Mesothelial cell of epicardium (in vitro differentiated cells): ENCODE measurements around the gene ATF3. TPM values are rescaled to one million over a fixed set of nuclear protein-coding genes. Genes with fewer than 3 reads are reported as not detected.

ENCODE experiments used
- DNase-seq, 2 experiments: peaks; one replicate each; pipeline ENCODE4 v3.0.0; 2021; ENCODE audit warnings: low spot score in 2 of 2; ENCODE audit not compliant: unreplicated experiment in 2 of 2
- H3K27ac Mint-ChIP-seq: 2 replicates; pipeline ENCODE4 v1.8.0; 2021; ENCODE audit warnings: mixed read lengths
- H3K27me3 Mint-ChIP-seq: 2 replicates; pipeline ENCODE4 v1.8.0; 2021; ENCODE audit warnings: low read depth, mixed read lengths
- H3K36me3 Mint-ChIP-seq: 2 replicates; pipeline ENCODE4 v1.8.0; 2021; ENCODE audit warnings: mixed read lengths
- H3K4me1 Mint-ChIP-seq: 2 replicates; pipeline ENCODE4 v1.8.0; 2021; ENCODE audit warnings: mixed read lengths
- H3K4me3 Mint-ChIP-seq: 2 replicates; pipeline ENCODE4 v1.8.0; 2021; ENCODE audit warnings: mild to moderate bottlenecking, moderate library complexity, mixed read lengths
- H3K9me3 Mint-ChIP-seq: 2 replicates; pipeline ENCODE4 v1.8.0; 2021; ENCODE audit warnings: mixed read lengths
- total RNA-seq: library from RNA; stranded (reverse); gene quantifications from 3 replicates; pipeline ENCODE4 v1.2.1, GENCODE V29; 2021
- TF ChIP-seq, protein P1 (sequence below): fragments of 200-600 bp; sonication (generic); IDR thresholded peaks from one replicate; pipeline ENCODE4 v1.5.0; 2021; ENCODE audit warnings: antibody characterized with exemption; ENCODE audit not compliant: unreplicated experiment

Gene ATF3
- total RNA-seq, 1 donor from 2014 or later: 147 TPM

DNA sequence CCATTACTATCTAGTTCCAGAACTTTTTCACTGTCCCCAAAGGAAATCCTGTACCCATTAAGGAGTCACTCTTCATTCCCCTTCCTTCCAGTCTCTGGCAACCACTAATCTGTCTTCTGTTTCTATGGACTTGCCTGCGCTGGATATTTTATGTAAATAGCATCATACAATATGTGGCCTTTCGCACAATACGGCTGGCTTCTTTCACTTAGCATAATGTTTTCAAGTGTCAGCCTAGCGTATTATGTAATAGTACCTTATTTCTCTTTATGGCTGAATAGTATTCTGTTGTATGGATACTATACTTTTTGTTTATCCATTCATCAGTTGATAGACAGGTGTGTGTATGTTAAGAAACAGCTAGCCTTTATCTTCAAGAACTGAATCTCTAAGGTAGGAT is 14.3 kb downstream of the ATF3 start:
- Mint-ChIP-seq H3K4me3 (no peak overlapping the region), H3K27me3 (peaks cover 4% of the 10 kb centered on the region), H3K36me3 (peaks cover 14% of the 10 kb centered on the region), H3K9me3 (no peaks in the 10 kb centered on the region), H3K27ac (no peak overlapping the region), H3K4me1 (no peaks in the 10 kb centered on the region)
- no peak for DNase-seq
- TF ChIP-seq, protein P1, sequence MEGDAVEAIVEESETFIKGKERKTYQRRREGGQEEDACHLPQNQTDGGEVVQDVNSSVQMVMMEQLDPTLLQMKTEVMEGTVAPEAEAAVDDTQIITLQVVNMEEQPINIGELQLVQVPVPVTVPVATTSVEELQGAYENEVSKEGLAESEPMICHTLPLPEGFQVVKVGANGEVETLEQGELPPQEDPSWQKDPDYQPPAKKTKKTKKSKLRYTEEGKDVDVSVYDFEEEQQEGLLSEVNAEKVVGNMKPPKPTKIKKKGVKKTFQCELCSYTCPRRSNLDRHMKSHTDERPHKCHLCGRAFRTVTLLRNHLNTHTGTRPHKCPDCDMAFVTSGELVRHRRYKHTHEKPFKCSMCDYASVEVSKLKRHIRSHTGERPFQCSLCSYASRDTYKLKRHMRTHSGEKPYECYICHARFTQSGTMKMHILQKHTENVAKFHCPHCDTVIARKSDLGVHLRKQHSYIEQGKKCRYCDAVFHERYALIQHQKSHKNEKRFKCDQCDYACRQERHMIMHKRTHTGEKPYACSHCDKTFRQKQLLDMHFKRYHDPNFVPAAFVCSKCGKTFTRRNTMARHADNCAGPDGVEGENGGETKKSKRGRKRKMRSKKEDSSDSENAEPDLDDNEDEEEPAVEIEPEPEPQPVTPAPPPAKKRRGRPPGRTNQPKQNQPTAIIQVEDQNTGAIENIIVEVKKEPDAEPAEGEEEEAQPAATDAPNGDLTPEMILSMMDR: no peak

DNA sequence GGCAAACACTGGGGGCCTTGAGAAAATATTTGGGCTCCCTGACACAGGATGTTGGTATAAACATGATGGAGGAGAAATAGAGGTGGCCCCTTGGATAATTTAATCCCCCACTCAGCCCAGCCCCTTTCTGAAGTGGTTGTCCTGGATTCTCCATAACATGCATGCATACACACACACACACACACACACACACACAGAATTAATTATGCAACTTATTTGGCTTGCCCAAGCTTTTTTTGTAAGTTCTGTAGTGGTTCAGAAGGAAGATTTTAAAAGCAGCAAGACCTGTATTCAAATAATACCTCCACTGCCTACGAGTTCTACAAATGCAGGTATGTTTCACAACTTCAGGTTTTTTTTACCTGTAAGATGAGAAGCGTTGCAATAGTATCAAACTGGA is 15.0 kb downstream of the ATF3 start:
- H3K27ac Mint-ChIP-seq: no peak overlapping the region
- H3K9me3 Mint-ChIP-seq: no peaks in the 10 kb centered on the region
- peaks cover 9% of the 10 kb centered on the region for H3K36me3 Mint-ChIP-seq
- H3K4me3 Mint-ChIP-seq: no peak overlapping the region
- peaks cover 4% of the 10 kb centered on the region for H3K27me3 Mint-ChIP-seq
- DNase-seq: peak in 1 of 2 experiments; percentile 10
- peaks cover 3% of the 10 kb centered on the region for H3K4me1 Mint-ChIP-seq
- TF ChIP-seq, protein P1: no peak

DNA sequence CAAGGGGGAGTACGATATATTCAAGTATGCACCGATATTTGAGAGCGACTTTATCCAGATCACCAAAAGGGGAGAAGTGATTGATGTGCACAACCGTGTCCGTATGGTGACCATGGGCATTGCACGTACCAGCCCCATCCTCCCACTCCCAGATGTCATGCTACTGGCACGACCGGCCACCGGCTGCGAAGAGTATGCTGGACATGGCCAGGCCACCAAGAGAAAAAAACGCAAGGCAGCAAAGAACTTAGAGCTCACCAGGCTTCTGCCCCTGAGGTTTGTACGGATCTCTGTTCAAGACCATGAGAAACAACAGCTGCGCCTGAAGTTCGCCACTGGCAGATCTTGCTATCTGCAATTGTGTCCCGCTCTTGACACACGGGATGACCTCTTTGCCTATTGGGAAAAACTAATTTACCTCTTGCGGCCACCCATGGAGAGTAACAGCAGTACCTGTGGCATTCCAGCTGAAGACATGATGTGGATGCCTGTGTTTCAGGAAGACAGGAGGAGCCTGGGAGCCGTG is 16.5 kb downstream of the ATF3 start:
- Mint-ChIP-seq H3K4me1 (peaks cover 3% of the 10 kb centered on the region), H3K4me3 (no peak overlapping the region), H3K27ac (no peak overlapping the region), H3K36me3 (peaks cover 1% of the 10 kb centered on the region), H3K9me3 (no peaks in the 10 kb centered on the region), H3K27me3 (peaks cover 4% of the 10 kb centered on the region)
- DNase-seq: peak in 1 of 2 experiments; percentile 21
- TF ChIP-seq, protein P1: no peak

GRCh38 chr1:212625781-212626450 is 17.4 kb downstream of the ATF3 start:
- H3K27me3 Mint-ChIP-seq: peaks cover 4% of the 10 kb centered on the region
- TF ChIP-seq, protein P1: no peak
- H3K9me3 Mint-ChIP-seq: no peaks in the 10 kb centered on the region
- no peaks in the 10 kb centered on the region for H3K36me3 Mint-ChIP-seq
- DNase-seq: peak in 1 of 2 experiments; percentile 31
- no peak overlapping the region for H3K4me3 Mint-ChIP-seq
- no peak overlapping the region for H3K27ac Mint-ChIP-seq
- peaks cover 3% of the 10 kb centered on the region for H3K4me1 Mint-ChIP-seq

DNA sequence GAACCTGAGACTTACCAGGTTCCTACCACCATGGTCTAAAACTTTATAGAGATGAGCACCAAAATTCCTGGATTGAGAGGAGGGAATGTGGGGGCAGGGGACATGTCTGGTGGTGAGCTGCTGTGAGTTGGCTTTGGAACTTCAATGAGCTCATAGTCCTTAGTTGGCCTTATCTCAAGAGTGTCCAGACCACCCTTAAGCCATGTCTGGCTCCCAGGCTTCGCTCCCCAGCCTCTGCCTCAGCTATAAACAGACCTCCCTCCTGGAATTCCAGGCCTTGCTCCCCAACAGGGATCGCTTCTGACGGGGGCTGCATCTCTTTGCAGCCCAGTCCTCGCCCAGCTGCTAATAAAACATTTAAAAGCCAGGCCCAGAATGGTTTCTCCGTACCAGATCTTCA is 19.5 kb downstream of the ATF3 start:
- Mint-ChIP-seq H3K36me3 (no peaks in the 10 kb centered on the region), H3K4me3 (no peak overlapping the region), H3K27me3 (peaks cover 7% of the 10 kb centered on the region), H3K4me1 (peaks cover 3% of the 10 kb centered on the region), H3K9me3 (no peaks in the 10 kb centered on the region), H3K27ac (no peak overlapping the region)
- DNase-seq: no peak
- TF ChIP-seq, protein P1: no peak
